Neural cell (in vitro differentiated cells): Measurements from ENCODE around the gene PPP4R2.

ENCODE experiments used
- EZH2 ChIP-seq: fragments of 200-600, 300-800 bp; shearing (Covaris generic), sonication (generic); IDR thresholded peaks from 2 replicates; pipeline ENCODE4 v1.6.1; 2014; ENCODE audit warnings: antibody characterized with exemption, low read length, borderline replicate concordance, mild to moderate bottlenecking; ENCODE audit not compliant: insufficient read depth, poor library complexity, severe bottlenecking
- MXI1 ChIP-seq: fragments of 450-650 bp; conservative IDR thresholded peaks from 2 replicates; pipeline ENCODE4 v1.6.1; 2014; ENCODE audit warnings: antibody characterized with exemption, mild to moderate bottlenecking; ENCODE audit not compliant: poor library complexity, severe bottlenecking
- POLR2AphosphoS5 ChIP-seq: IDR thresholded peaks from 2 replicates; pipeline ENCODE4 v1.6.1; 2012
- TAF1 ChIP-seq: IDR thresholded peaks from 2 replicates; pipeline ENCODE4 v1.6.1; 2012; ENCODE audit warnings: low read depth
- TF ChIP-seq, protein P1 (sequence below): fragments of 450-650 bp; IDR thresholded peaks from 2 replicates; pipeline ENCODE4 v1.5.1; 2014; ENCODE audit warnings: antibody characterized with exemption, mild to moderate bottlenecking, moderate library complexity; ENCODE audit not compliant: poor library complexity, severe bottlenecking
- TF ChIP-seq, protein P2 (sequence below): IDR thresholded peaks from 2 replicates; pipeline ENCODE4 v1.6.1; 2012; ENCODE audit warnings: borderline replicate concordance

GRCh38 chr3:73071952-73072351 lies 75.3 kb downstream of the PPP4R2 start:
- TF ChIP-seq, protein P1, sequence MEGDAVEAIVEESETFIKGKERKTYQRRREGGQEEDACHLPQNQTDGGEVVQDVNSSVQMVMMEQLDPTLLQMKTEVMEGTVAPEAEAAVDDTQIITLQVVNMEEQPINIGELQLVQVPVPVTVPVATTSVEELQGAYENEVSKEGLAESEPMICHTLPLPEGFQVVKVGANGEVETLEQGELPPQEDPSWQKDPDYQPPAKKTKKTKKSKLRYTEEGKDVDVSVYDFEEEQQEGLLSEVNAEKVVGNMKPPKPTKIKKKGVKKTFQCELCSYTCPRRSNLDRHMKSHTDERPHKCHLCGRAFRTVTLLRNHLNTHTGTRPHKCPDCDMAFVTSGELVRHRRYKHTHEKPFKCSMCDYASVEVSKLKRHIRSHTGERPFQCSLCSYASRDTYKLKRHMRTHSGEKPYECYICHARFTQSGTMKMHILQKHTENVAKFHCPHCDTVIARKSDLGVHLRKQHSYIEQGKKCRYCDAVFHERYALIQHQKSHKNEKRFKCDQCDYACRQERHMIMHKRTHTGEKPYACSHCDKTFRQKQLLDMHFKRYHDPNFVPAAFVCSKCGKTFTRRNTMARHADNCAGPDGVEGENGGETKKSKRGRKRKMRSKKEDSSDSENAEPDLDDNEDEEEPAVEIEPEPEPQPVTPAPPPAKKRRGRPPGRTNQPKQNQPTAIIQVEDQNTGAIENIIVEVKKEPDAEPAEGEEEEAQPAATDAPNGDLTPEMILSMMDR, result no peak
- no peak for TF ChIP-seq POLR2AphosphoS5
- TF ChIP-seq, protein P2, sequence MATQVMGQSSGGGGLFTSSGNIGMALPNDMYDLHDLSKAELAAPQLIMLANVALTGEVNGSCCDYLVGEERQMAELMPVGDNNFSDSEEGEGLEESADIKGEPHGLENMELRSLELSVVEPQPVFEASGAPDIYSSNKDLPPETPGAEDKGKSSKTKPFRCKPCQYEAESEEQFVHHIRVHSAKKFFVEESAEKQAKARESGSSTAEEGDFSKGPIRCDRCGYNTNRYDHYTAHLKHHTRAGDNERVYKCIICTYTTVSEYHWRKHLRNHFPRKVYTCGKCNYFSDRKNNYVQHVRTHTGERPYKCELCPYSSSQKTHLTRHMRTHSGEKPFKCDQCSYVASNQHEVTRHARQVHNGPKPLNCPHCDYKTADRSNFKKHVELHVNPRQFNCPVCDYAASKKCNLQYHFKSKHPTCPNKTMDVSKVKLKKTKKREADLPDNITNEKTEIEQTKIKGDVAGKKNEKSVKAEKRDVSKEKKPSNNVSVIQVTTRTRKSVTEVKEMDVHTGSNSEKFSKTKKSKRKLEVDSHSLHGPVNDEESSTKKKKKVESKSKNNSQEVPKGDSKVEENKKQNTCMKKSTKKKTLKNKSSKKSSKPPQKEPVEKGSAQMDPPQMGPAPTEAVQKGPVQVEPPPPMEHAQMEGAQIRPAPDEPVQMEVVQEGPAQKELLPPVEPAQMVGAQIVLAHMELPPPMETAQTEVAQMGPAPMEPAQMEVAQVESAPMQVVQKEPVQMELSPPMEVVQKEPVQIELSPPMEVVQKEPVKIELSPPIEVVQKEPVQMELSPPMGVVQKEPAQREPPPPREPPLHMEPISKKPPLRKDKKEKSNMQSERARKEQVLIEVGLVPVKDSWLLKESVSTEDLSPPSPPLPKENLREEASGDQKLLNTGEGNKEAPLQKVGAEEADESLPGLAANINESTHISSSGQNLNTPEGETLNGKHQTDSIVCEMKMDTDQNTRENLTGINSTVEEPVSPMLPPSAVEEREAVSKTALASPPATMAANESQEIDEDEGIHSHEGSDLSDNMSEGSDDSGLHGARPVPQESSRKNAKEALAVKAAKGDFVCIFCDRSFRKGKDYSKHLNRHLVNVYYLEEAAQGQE, result no peak
- no peak for TF ChIP-seq EZH2
- no peak for TF ChIP-seq MXI1
- TF ChIP-seq TAF1, result no peak
